HG03135 (cell line): ENCODE data around the gene KMT2E.
A peak's percentile ranks its signal among the peaks of the same experiment; 100 is the strongest.
"Not testable (repeated sequence)": the region's sequence is repeated elsewhere in the genome, so short reads cannot be mapped to it uniquely, and the experiment has no call there.

Experiments
- ATAC-seq: cut with Tn5 transposase; IDR thresholded peaks from one replicate; pipeline ENCODE4 v1.9.1; 2021; ENCODE audit warnings: mild to moderate bottlenecking, moderate library complexity; ENCODE audit not compliant: unreplicated experiment

KMT2E gene

DNA sequence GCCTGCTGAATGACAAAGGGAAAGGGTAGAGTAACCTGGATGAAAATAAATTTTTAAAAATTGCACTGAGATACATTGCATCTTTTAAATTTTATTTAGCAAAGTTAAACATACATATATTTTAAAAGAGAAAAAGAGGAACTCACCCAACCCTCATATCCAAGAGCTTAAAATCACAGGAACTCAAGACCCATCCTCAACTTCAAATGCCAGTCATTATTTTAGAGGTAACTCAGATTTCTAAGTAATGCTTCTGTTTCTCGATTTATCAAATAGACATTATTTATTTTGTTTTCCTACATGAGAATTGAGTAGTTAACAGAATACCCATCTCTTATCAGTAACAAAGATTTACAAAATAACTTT lies 32.4 kb upstream of the KMT2E start:
- ATAC-seq = no peak

GRCh38 chr7:104982308-104983075 lies 31.5 kb upstream of the KMT2E start:
- ATAC-seq = no peak

- no peak for ATAC-seq
Measured at GRCh38 chr7:104983076-104983577, 30.9 kb upstream of the KMT2E start.

DNA sequence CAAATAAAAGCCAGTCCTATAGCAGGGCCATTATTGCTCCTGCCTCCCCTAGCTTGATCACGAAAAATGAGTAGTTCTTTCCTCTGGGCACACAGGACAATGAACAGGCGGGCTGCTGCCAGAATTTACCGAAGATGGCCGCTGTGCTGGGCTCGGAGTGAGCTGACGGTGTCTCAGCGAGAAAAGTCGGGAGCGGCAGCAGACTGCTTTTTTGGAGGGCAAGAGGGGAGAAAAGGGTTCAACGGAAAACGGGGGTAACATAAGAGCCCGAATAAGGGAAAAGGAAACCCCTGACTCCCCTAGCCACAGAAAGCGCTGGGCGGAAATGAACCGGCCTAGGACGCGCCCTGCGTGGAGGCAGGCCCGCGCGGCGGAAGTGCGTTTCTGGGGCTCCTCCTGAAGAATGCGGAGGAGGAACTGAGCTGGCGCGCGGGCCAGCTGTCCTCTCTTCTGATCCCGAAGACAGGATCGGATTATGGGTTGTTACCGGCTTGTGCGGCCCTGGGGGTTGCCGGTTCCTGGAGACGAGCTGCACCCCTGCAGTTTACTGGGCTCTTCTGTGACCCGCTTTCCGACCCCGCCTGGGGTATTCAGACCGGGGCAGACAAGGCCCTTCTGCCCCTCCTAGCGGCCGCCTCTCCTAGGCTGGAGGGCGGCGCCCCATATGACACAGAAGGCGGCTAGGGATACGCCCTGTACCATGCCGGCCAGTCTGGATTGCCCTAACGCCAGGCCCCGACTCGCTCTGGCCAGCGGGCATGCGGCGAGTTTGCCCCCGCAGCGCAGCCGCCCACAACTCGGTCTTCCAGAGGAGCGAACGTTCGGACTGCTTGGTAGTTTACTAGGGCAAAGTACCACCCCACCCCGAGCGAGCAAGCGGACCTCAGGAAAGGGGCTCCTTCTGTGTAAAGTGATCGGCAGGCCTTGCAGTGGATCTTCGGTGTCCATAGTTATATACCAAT lies 30.1 kb upstream of the KMT2E start:
- ATAC-seq = peak; percentile 81

GRCh38 chr7:104984585-104985258 lies 29.3 kb upstream of the KMT2E start:
- ATAC-seq = no peak

- ATAC-seq = no peak
Measured at GRCh38 chr7:104985259-104985617, 28.8 kb upstream of the KMT2E start.

DNA sequence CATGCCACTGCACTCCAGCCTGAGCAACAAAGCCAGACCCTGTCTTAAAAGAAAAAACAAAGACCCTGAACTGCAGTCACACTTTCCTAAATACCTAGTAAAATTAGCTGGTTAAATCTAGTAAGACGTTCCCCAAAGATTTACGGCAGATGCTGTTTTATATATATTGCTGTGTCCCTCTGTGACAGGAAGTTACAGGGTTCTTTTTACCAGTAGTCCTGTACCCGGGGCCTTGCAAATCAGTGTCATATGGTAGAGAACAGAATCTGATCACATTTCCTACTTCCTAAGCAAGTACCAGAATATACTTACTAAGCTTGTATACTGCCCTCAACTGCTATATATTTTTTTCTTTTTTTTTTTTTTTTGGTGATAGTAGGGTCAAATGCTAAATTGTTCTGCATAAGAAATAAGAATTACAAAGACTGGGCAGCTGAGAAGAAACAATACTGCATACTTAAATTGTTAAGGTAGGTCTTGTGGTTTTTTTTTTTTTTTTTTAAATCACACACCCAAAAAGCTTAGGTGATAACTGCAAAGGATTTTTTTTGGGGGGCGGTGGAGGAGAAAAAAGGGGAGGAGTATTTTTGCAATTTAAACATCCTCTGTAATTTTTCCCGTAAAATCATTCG lies 27.3 kb upstream of the KMT2E start:
- ATAC-seq = no peak

DNA sequence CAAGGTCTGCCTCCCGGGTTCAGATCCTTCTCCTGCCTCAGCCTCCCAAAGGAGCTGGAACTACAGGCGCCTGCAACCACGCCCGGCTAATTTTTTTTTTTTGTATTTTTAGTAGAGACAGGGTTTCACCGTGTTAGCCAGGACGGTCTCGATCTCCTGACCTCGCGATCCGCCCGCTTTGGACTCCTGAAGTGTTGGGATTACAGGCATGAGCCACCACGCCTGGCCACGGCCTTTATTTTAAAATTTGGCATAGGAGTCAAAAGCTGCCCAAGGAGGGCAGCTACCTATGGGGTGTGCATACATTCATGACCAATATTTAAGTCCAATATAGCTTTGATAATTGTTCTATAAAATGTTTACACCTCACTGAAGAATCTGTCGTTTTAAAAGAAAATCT lies 26.6 kb upstream of the KMT2E start:
- not testable (repeated sequence) for ATAC-seq

DNA sequence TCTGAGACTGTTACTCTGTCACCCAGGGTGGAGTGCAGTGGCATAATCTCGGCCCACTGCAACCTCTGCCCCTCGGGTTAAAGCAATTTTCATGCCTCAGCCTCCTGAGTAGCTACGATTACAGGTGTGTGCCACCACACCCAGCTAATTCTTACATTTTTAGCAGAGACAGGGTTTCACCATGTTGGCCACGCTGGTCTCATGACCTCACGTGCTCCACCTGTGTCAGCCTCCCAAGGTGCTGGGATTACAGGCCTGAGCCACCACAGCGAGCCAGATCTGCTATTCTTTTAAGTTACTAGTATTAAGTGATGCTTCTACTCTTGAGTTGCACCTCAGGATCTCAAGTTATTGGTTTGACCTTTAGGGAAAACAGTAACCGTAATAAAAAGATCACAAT lies 23.0 kb upstream of the KMT2E start:
- ATAC-seq = no peak

DNA sequence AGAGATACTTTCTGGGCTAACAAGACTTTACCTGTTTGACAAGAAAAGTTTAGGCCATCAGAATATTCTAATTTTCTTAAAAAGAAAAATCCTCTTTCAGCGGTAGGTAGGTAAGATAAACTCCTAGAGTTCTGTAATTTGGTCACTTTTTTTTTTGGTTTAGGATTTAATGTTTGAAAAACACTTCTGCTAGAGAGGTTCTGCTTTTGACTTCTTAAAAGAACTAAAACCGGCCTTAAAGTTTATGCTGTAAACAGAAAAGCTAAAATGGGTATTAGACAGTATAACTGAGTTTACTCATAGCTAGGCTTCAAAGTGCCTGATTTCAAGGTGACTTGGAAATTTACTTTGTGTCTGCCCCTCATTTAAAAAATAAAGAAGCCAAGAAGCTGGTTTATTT lies 21.7 kb upstream of the KMT2E start:
- ATAC-seq = no peak

- no peak for ATAC-seq
Measured at GRCh38 chr7:104993217-104993862, 20.7 kb upstream of the KMT2E start.

DNA sequence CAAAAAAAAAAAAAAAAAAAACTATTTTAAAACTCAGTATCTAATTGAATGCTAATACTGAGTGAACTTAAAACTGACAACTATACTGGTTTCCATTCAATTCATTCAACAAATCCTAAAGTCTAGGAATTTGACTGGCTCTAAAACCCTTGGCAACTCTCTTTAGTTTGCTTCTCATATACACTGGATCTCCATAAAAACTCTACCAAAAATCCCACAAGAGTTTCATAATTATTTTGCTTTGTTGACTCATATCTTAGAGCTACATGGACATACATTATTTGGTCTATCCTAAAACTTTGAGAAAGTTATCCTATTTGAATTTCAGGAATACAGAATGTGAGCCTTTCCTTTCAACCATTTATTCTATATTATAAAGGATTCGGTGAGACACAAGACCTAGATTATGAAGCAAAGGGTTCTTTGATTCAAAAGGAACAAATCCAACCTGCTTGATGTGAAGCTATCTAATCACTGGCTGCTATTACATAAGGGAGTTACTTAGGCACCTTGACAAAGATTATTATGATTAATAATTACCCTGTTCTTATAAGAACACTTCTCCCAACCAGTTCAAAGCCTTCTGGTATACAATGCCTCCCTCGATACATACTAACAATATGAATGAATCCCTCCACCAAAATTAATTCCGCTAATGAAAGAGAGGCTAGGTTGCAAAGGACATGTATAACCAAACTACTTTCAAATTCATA lies 15.8 kb upstream of the KMT2E start:
- no peak for ATAC-seq

DNA sequence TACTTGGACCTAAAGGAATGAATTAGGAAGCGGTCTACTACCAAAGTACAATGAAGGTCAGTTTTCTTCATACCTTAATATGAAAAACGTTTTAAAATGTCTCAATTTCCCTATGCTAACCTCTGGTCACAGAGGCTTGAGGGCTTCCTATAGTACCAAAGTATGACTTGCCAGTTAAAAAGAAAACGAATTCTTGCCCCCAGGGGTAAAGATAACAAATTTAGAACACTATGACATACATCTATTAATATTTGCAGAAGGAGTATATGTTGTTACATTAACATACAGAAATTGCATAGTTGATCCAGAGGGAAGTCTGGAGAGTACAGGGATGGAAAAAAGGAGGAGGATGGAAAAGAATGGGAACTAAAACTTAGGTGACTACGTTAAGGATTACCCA lies 13.8 kb upstream of the KMT2E start:
- ATAC-seq = no peak

- ATAC-seq = no peak
Measured at GRCh38 chr7:105000927-105001336, 13.1 kb upstream of the KMT2E start.

GRCh38 chr7:105001652-105002184 lies 12.3 kb upstream of the KMT2E start:
- ATAC-seq = no peak

- ATAC-seq = no peak
Measured at GRCh38 chr7:105003275-105003674, 10.7 kb upstream of the KMT2E start.

- no peak for ATAC-seq
Measured at GRCh38 chr7:105003872-105004510, 10.0 kb upstream of the KMT2E start.

DNA sequence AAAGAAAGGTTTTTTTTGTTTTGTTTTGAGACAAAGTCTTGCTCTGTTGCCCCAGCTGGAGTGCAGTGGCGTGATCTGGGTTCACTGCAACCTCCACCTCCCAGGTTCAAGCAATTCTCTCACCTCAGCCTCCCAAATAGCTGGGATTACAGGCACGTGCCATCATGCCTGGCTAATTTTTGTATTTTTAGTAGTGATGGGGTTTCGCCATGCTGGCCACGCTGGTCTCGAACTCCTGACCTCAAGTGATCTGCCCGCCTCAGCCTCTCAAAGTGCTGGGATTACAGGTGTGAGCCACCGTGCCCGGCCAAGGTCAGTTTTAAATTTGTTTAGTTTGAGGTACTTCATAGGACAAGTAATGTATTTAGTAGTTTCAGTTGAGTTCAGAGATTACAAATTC lies 9.0 kb upstream of the KMT2E start:
- not testable (repeated sequence) for ATAC-seq

DNA sequence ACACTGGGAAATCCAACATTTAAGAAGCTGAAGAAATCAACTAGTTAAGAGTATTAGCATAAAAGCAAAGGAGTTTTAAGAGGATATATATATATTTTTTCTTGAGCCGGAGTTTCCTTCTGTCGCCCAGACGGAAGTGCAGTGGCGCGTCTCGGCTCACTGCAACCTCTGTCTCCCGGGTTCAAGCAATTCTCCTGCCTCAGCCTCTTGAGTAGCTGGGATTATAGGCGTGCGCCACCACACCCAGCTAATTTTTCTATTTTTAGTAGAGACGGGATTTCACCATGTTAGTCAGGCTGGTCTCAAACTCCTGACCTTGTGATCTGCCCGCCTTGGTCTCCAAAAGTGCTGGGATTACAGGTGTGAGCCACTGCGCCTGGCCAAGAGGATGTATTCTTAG lies 8.5 kb upstream of the KMT2E start:
- not testable (repeated sequence) for ATAC-seq
